Subcutaneous adipose tissue (tissue), 4 donors: ENCODE data around the gene CLHC1. TPM values are rescaled to one million over a fixed set of nuclear protein-coding genes. Genes with fewer than 3 reads are reported as not detected.

Source experiments
- total RNA-seq, 4 donors: library from RNA; depleted of rRNA; stranded (reverse); fragments of >200 nt; gene quantifications; one replicate each; pipeline ENCODE4 v1.1.0, GENCODE V29; 2016
- TF ChIP-seq, protein P1 (sequence below): fragments of 450-650 bp; IDR thresholded peaks from one replicate; pipeline ENCODE4 v1.5.1; 2016; ENCODE audit warnings: low read depth, mild to moderate bottlenecking, control low read depth, antibody characterized with exemption, moderate library complexity

Gene CLHC1
- total RNA-seq, 4 donors from 2014 or later: 3.2 to 15.8 (median 6.3) TPM

DNA sequence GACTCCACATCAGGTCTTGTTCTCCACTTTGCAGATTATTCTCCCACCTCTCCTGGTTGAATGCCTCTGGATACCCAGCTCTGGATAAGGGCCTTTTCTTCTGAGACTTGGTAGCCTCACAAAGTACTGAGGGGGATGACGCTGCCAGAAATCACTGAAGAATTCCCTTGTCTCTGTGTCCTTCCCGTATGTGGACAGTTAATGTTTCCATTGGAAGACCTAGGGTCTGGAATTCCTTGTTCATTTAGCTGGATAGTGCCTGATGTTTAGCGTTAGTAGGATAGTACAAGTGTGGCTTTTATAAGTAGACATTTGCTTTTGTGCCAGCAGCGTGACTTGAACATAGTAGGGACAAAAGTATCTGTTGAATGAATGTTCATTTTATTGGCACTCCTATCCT lies 76.9 kb downstream of the CLHC1 start:
- TF ChIP-seq, protein P1, sequence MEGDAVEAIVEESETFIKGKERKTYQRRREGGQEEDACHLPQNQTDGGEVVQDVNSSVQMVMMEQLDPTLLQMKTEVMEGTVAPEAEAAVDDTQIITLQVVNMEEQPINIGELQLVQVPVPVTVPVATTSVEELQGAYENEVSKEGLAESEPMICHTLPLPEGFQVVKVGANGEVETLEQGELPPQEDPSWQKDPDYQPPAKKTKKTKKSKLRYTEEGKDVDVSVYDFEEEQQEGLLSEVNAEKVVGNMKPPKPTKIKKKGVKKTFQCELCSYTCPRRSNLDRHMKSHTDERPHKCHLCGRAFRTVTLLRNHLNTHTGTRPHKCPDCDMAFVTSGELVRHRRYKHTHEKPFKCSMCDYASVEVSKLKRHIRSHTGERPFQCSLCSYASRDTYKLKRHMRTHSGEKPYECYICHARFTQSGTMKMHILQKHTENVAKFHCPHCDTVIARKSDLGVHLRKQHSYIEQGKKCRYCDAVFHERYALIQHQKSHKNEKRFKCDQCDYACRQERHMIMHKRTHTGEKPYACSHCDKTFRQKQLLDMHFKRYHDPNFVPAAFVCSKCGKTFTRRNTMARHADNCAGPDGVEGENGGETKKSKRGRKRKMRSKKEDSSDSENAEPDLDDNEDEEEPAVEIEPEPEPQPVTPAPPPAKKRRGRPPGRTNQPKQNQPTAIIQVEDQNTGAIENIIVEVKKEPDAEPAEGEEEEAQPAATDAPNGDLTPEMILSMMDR: no peak

DNA sequence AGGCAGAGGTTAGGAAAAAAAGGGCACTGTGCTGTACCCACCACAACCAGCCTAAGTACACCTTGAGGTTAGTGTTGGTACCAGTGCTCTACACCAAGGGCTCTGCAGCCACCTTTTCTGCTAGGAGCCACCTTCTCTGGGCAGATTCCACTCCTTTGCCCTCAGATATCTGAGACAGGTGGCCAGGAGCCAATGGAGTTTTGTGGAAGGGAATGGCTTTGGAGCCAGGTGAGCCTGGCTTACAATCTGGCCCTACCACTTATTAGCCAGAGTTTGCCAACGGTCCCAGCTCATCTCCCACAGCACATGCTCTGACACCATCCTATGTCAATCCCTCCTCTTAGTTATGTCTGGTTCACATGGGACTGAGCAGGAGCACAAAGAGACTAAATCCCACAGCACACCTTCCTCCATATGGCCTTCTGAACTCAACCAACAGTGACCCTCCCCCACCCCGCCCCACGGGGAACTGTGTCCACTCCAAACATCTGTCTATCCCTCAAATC lies 77.5 kb downstream of the CLHC1 start:
- TF ChIP-seq, protein P1: no peak

DNA sequence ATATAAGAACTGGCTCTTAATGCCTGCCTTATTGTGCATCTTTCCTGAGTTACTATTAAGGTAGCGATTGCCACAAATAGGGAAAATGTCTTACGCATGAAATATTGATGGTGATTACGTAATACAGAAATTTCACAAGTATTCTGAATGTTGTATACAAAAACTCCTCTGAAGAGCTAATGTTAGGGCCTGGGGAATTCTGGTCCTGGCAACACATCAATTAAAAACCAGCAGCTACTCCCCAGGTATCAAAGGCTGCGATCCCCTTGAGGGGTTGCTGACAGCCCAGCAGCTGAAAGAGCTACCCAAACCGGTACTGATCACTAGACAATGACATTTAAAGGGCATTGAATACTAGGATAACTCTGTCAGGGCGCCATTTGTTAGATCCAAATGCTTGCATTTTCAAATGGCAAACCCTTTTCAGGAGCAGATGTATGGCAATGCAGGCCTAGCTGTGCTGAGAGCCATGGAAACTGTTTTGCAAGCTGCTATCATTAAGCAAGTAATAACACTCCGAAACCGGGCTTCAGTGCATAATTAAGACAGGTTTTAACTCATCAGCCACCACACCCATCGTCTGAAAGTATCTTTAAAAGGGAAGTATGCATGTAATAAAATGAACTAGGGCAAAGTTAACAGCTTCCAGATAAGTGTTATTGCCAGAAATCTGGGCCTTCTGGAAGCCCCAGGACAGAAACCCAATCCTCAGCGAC lies 78.4 kb downstream of the CLHC1 start:
- TF ChIP-seq, protein P1: no peak

DNA sequence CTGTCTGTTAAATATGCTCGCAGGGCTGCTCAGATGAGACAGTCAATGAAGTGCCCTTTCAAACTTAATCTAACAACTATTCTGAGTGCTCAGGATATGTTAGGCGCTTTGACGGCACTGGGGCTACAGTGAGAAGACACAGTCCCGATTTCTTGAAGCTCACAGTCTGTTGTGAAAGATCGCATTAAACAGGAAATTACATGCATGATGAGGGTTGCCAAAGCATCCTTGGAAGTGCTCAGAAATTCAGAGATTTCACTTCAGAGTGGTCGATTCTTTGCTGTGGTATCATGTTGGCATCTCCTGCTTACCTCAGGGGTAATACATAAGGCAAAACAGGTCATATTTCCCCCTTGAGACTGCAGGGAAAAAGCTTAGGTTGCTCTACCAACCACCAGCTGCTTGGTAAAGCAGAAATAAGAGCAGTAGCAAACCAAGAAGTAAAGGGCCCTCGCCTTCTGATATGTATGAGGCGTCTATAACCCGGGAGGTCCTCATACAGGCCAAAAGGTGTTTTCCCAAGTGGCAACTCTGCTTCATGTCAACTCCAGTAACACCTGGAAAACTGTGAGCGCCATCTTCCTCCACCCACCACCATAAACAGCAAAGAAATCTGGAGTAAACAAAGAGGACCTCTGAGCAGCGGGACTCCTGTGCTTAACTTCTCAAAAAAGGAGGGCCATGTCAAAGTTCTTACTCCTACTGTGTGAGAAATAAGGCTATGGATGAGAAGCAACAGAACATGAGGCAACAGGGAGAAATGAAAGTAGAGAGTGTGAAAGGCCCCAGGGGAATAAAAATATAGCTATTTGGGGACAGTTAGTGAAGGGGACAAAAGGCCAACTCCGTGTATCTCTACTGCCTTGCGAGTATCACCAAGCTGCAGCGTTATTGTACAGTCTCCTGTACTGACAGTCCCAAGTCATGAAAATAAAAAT lies 79.3 kb downstream of the CLHC1 start:
- TF ChIP-seq, protein P1: no peak

DNA sequence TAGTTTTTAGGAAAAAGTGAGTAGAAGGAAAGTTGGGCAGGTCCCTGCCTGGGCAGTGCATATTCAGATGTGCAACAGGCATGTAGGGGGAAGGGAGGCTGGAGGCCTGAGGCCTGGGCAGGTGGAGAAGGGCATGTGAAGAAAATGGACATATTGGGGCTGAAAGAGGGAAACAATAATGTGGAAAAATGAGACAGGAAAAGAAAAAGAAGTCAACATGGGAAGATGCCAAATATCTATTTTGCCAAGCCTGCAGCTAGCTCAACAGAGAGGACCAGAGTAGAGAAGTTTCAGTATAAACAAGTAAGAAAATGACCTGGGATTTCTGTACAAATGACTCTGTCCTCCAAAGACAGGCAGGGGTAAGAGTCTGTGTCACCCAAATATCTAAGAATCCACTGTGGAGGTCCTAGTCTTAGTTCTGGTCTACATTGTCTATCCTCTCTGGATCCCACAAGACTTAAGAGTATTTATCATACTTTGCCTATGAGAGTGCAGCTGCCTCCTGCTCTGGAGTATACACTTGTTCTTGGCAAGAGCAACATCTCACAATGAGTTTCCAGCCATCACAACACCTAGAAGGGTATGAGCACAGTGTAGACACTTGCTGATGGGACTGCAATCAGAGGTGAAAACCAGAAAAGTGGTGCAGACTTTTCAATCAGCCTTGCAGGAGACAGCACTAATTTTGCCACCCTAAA lies 80.2 kb downstream of the CLHC1 start:
- TF ChIP-seq, protein P1: no peak

DNA sequence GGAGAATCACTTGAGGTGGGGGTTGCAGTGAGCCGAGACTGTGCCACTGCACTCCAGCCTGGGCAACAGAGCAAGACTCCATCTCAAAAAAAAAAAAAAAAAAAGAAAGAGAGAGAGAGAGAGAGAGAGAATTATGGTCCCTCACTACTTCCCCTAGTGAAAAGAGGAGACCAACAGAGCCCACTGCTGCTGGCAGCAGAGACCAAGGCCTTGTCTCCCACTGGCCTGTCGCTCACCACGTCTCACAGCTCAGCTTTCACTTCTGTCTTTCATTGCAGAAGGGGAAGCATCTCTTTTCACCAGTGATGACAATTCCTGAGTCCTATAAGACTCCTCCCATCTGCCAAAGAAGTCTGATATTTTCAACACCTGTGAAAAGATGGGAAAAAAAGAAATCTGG lies 81.3 kb downstream of the CLHC1 start:
- TF ChIP-seq, protein P1: no peak

DNA sequence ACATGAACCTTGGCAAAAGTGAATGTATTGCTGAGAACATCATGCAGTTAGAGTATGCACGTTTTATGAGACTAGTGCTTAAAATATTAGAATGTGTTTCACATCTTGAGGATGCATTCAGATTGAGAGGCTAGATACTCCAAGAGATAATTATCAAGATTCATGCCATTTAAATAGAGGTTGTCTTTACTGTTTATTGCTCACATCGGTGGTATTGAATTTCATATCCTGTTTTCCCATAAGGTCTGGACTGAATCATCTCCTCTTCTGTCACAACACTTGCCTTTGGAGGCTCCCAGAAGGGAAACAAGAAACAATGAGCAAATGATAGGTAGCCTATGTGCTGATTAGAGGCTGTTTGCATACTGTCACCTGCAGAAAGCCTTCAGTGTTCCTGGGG lies 83.8 kb downstream of the CLHC1 start:
- TF ChIP-seq, protein P1: no peak
